Karpas-422 (cell line): ENCODE measurements around the gene AGAP1. TPM values are rescaled to one million over a fixed set of nuclear protein-coding genes. Genes with fewer than 3 reads are reported as not detected.

Experiments used
- DNase-seq: peaks from one replicate; pipeline ENCODE4 v3.0.0-alpha.2; 2015
- H2AFZ ChIP-seq: fragments of 200-600 bp; sonication (generic); 2 replicates; pipeline ENCODE4 v1.6.1; 2014; ENCODE audit warnings: antibody characterized with exemption, low read length, mixed read lengths
- H3K27ac ChIP-seq: fragments of 200-600 bp; sonication (generic); 2 replicates; pipeline ENCODE4 v1.5.1; 2014; ENCODE audit warnings: mild to moderate bottlenecking, low read length, moderate library complexity
- H3K27me3 ChIP-seq: fragments of 200-600 bp; sonication (generic); 2 replicates; pipeline ENCODE4 v1.6.1; 2014; ENCODE audit warnings: low read length, mixed read lengths
- H3K36me3 ChIP-seq: fragments of 200-600 bp; sonication (generic); 2 replicates; pipeline ENCODE4 v1.6.1; 2014; ENCODE audit warnings: low read length, mixed read lengths; ENCODE audit not compliant: insufficient read depth
- H3K4me1 ChIP-seq: fragments of 200-600 bp; sonication (generic); 2 replicates; pipeline ENCODE4 v1.6.1; 2014; ENCODE audit warnings: mild to moderate bottlenecking, low read length, mixed read lengths
- H3K4me2 ChIP-seq: fragments of 200-600 bp; sonication (generic); 2 replicates; pipeline ENCODE4 v1.6.1; 2014; ENCODE audit warnings: low read length, low read depth, mild to moderate bottlenecking; ENCODE audit not compliant: poor library complexity, severe bottlenecking
- H3K4me3 ChIP-seq: fragments of 200-600 bp; sonication (generic); 2 replicates; pipeline ENCODE4 v1.5.1; 2014; ENCODE audit warnings: mild to moderate bottlenecking, antibody characterized with exemption, low read length, mixed read lengths
- H3K79me2 ChIP-seq: fragments of 200-600 bp; sonication (generic); 2 replicates; pipeline ENCODE4 v1.6.1; 2014; ENCODE audit warnings: mild to moderate bottlenecking, low read length, mixed read lengths
- H3K9ac ChIP-seq: fragments of 200-600 bp; sonication (generic); 2 replicates; pipeline ENCODE4 v1.6.0; 2014; ENCODE audit warnings: low read length
- H3K9me2 ChIP-seq: fragments of 200-600 bp; sonication (generic), shearing (Covaris generic); replicated peaks from 2 replicates; pipeline ENCODE4 v1.6.0; 2014; ENCODE audit warnings: mild to moderate bottlenecking, low read length, moderate library complexity; ENCODE audit not compliant: insufficient read depth
- H3K9me3 ChIP-seq: fragments of 300-700, 200-600 bp; sonication (generic); 2 replicates; pipeline ENCODE4 v1.6.1; 2014; ENCODE audit warnings: low read length, mixed read lengths
- H4K20me1 ChIP-seq: fragments of 200-600 bp; sonication (generic); 2 replicates; pipeline ENCODE4 v1.6.1; 2014; ENCODE audit warnings: mild to moderate bottlenecking, antibody characterized with exemption, low read length, low read depth; ENCODE audit not compliant: insufficient read depth
- total RNA-seq: library from RNA; depleted of rRNA; stranded (reverse); fragments of >200 nt; shearing (Covaris generic); gene quantifications from 2 replicates; pipeline ENCODE4 v1.2.3, GENCODE V29; 2014; ENCODE audit warnings: low replicate concordance

AGAP1 gene
- total RNA-seq, 1 experiment from 2014 or later = not detected

- H3K9ac ChIP-seq = no peak overlapping the region
- H3K79me2 ChIP-seq = no peaks in the 10 kb centered on the region
- H3K36me3 ChIP-seq = no peaks in the 10 kb centered on the region
- no peaks in the 10 kb centered on the region for H3K27me3 ChIP-seq
- H4K20me1 ChIP-seq = no peaks in the 10 kb centered on the region
- H3K9me2 ChIP-seq = no peaks in the 10 kb centered on the region
- no peaks in the 10 kb centered on the region for H3K4me1 ChIP-seq
- H2AFZ ChIP-seq = no peak overlapping the region
- H3K4me3 ChIP-seq = no peak overlapping the region
- H3K9me3 ChIP-seq = no peaks in the 10 kb centered on the region
- no peak for DNase-seq
- no peak overlapping the region for H3K27ac ChIP-seq
- H3K4me2 ChIP-seq = no peak overlapping the region
Measured at GRCh38 chr2:235737840-235738239, 244.0 kb downstream of the AGAP1 start.

DNA sequence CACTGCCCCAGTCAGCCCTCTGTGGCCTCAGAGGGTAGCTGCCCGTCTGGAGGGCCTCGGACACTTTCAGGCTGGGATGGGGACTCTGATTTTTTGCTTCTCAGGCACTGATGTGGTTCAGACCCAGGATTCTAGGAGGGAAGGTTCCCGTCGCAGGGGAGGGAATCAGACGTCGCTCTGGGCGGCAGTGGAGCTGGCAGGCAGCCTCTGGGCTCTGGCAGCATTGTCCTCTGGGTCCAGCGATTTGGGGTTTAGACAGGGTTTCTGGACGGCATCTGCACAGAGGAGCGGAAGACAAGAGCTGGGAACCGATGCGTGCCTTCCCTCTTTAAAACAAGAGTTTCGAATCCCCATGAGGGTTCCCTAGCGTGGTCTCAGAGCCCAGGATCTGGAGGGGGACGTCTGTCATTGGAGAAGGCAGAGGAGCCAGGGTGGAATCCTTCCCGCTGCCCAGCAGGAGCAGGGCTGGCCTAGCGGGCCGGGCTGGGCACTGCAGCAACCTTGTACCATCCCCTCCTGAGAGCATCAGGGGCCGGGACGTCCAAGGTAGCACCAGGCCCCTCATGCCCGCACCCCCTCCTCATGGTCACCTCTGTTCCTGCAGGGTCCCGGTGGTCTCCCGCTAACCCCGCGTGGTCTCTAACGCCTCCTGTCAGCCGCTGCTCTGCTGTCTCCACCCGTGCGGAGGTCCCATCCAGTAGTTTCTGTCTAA lies 246.0 kb downstream of the AGAP1 start:
- H3K4me1 ChIP-seq = no peaks in the 10 kb centered on the region
- H4K20me1 ChIP-seq = no peaks in the 10 kb centered on the region
- H3K79me2 ChIP-seq = no peaks in the 10 kb centered on the region
- H2AFZ ChIP-seq = no peak overlapping the region
- H3K9me2 ChIP-seq = no peaks in the 10 kb centered on the region
- no peaks in the 10 kb centered on the region for H3K9me3 ChIP-seq
- H3K27me3 ChIP-seq = no peaks in the 10 kb centered on the region
- H3K4me2 ChIP-seq = no peak overlapping the region
- H3K36me3 ChIP-seq = no peaks in the 10 kb centered on the region
- DNase-seq = no peak
- no peak overlapping the region for H3K9ac ChIP-seq
- no peak overlapping the region for H3K27ac ChIP-seq
- no peak overlapping the region for H3K4me3 ChIP-seq

DNA sequence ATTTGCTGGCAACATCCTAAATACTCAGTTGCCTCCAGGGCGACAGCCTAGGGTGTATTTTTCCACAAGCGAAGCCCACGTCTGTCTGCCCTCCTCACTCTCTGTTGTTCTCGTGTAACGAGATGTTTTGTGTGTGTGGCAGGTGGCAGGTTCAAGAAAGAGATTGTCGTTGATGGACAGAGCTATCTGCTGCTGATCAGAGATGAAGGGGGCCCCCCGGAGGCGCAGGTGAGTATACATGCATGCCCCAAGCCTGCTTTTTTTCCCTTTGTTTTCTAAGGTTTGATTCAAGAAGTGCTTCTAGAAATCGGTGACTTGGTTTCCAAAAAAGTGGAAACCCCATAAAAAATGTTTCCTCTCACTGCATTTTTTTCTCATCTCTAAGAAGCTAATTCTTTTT lies 247.0 kb downstream of the AGAP1 start:
- H3K27ac ChIP-seq = no peak overlapping the region
- no peaks in the 10 kb centered on the region for H3K9me2 ChIP-seq
- H3K9me3 ChIP-seq = no peaks in the 10 kb centered on the region
- H3K79me2 ChIP-seq = no peaks in the 10 kb centered on the region
- H3K4me1 ChIP-seq = no peaks in the 10 kb centered on the region
- no peak overlapping the region for H3K4me3 ChIP-seq
- H4K20me1 ChIP-seq = no peaks in the 10 kb centered on the region
- H3K36me3 ChIP-seq = no peaks in the 10 kb centered on the region
- no peak for DNase-seq
- H3K4me2 ChIP-seq = no peak overlapping the region
- H3K9ac ChIP-seq = no peak overlapping the region
- H2AFZ ChIP-seq = no peak overlapping the region
- H3K27me3 ChIP-seq = no peaks in the 10 kb centered on the region

- Histone ChIP-seq H3K27me3 (no peaks in the 10 kb centered on the region), H2AFZ (no peak overlapping the region), H3K4me1 (no peaks in the 10 kb centered on the region), H3K79me2 (no peaks in the 10 kb centered on the region), H4K20me1 (no peaks in the 10 kb centered on the region), H3K9me2 (no peaks in the 10 kb centered on the region), H3K4me2 (no peak overlapping the region), H3K36me3 (no peaks in the 10 kb centered on the region), H3K4me3 (no peak overlapping the region), H3K9ac (no peak overlapping the region), H3K27ac (no peak overlapping the region), H3K9me3 (no peaks in the 10 kb centered on the region)
- DNase-seq = no peak
Measured at GRCh38 chr2:235744161-235744560, 250.3 kb downstream of the AGAP1 start.

DNA sequence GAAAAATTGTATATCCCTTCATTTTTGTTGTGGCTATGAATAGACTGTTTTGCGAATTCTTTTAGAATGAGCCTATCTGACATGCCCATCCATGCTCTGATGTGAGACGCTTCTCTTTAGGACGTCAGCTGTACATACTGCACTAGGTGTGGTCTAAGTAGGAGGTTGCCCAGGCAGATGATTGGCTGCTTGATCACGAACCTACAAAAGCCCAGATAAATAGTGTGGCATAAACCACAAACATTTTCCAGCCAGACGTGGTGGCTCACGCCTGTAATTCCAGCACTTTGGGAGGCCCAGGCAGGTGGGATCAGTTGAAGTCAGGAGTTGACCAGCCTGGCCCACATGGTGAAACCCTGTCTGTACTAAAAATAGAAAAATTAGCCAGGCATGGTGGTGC lies 251.8 kb downstream of the AGAP1 start:
- no peaks in the 10 kb centered on the region for H3K4me1 ChIP-seq
- no peaks in the 10 kb centered on the region for H3K9me3 ChIP-seq
- H3K9me2 ChIP-seq = no peaks in the 10 kb centered on the region
- H3K27ac ChIP-seq = no peak overlapping the region
- no peak overlapping the region for H3K4me3 ChIP-seq
- H3K4me2 ChIP-seq = no peak overlapping the region
- no peak overlapping the region for H2AFZ ChIP-seq
- no peaks in the 10 kb centered on the region for H4K20me1 ChIP-seq
- DNase-seq = no peak
- H3K9ac ChIP-seq = no peak overlapping the region
- no peaks in the 10 kb centered on the region for H3K79me2 ChIP-seq
- no peaks in the 10 kb centered on the region for H3K36me3 ChIP-seq
- no peaks in the 10 kb centered on the region for H3K27me3 ChIP-seq

DNA sequence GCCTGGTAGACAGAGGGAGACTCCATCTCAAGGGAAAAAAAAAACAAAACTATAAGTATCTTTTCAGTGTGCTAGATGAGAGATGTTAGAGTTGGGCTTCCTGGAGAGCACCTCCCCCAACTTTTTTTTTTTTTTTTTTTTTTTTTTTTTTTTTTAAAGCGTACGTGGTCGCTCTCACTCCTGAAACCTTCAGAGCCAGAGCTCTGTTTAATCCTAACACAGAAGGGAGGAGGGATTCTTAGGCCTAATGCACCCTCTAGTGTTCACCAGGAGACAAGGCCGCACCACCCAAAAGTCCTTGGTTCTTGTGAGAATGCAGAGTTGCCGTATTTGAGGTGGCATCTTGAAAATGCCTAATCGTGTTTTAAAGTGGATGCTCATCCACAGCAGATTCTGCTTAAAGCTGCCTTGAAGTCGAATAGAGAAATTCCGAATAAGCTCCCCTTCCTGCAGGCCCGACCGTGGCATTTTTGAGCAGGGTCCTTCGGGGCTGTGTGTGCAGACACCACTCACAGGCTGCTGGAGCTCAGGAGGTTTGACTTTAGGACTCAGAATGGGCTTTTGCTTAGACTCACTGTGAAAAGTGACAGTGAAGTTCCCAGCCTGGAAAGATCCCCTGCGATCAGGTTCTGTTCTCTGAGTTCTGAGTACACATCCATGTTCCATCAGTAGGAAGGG lies 252.6 kb downstream of the AGAP1 start:
- no peaks in the 10 kb centered on the region for H3K4me1 ChIP-seq
- no peaks in the 10 kb centered on the region for H3K79me2 ChIP-seq
- no peak overlapping the region for H3K9ac ChIP-seq
- no peaks in the 10 kb centered on the region for H3K9me2 ChIP-seq
- no peak overlapping the region for H3K4me2 ChIP-seq
- no peaks in the 10 kb centered on the region for H3K36me3 ChIP-seq
- H2AFZ ChIP-seq = no peak overlapping the region
- no peak overlapping the region for H3K4me3 ChIP-seq
- H3K27me3 ChIP-seq = no peaks in the 10 kb centered on the region
- DNase-seq = peak; percentile 88
- H3K27ac ChIP-seq = no peak overlapping the region
- H4K20me1 ChIP-seq = no peaks in the 10 kb centered on the region
- H3K9me3 ChIP-seq = no peaks in the 10 kb centered on the region

- H3K9ac ChIP-seq = no peak overlapping the region
- no peaks in the 10 kb centered on the region for H3K36me3 ChIP-seq
- H3K27ac ChIP-seq = no peak overlapping the region
Measured at GRCh38 chr2:235747001-235747785, 253.3 kb downstream of the AGAP1 start.

DNA sequence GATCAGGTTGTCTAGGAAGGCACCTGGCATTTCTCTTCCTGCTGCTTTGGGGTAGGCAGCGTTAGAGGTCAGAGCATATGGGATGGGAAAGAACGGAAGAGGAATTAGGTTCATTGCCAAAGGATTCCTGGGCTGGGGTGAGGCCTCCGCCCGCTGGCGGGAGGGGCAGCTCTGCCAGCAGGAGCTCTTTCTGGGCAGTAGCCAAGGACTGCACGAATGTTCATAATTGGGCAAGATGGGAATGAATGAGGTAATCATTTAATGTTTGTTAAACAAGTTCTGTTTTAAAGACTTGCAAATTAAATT lies 253.9 kb downstream of the AGAP1 start:
- Histone ChIP-seq H3K4me2 (no peak overlapping the region), H2AFZ (no peak overlapping the region)

More at GRCh38 chr2:235747001-235747785, 253.3 kb downstream of the AGAP1 start:
- H3K4me2 ChIP-seq = no peak overlapping the region
- H3K79me2 ChIP-seq = no peaks in the 10 kb centered on the region
- H3K27me3 ChIP-seq = no peaks in the 10 kb centered on the region
- DNase-seq = no peak
- H3K4me3 ChIP-seq = no peak overlapping the region
- no peaks in the 10 kb centered on the region for H3K9me2 ChIP-seq
- H4K20me1 ChIP-seq = no peaks in the 10 kb centered on the region
- no peaks in the 10 kb centered on the region for H3K9me3 ChIP-seq
- H3K4me1 ChIP-seq = no peaks in the 10 kb centered on the region
- H2AFZ ChIP-seq = no peak overlapping the region

More for the DNA sequence above, 253.9 kb downstream of the AGAP1 start:
- H3K4me1 ChIP-seq = no peaks in the 10 kb centered on the region
- H3K79me2 ChIP-seq = no peaks in the 10 kb centered on the region
- no peaks in the 10 kb centered on the region for H3K9me3 ChIP-seq
- H3K27me3 ChIP-seq = no peaks in the 10 kb centered on the region
- no peak overlapping the region for H3K4me3 ChIP-seq
- no peak overlapping the region for H3K27ac ChIP-seq
- no peaks in the 10 kb centered on the region for H3K36me3 ChIP-seq
- no peak overlapping the region for H3K9ac ChIP-seq
- no peaks in the 10 kb centered on the region for H3K9me2 ChIP-seq
- no peaks in the 10 kb centered on the region for H4K20me1 ChIP-seq
- DNase-seq = no peak
